K562 (cell line): Measurements from ENCODE around the gene STOX2. TPM values are rescaled to one million over a fixed set of nuclear protein-coding genes. Genes with fewer than 3 reads are reported as not detected.

Experiments used
- ATAC-seq: fragments of 200-7000 bp; cut with Tn5 transposase; 3 replicates; pipeline ENCODE4 v1.9.1; 2020; ENCODE audit warnings: moderate library complexity
- BruUV-seq: library from RNA; stranded (reverse); fragments of 400-500 nt; replicated peaks from 2 replicates; lab custom pipeline; 2021; lab: Mats Ljungman, UMichigan
- CTCF ChIA-PET: fragments of 300-600 bp; formaldehyde crosslinking; extraction: SDS; loops from one replicate; lab custom pipeline; 2021; ENCODE audit warnings: low intra/inter-chr PET ratio; lab: Yijun Ruan, JAX
- POLR2A ChIA-PET: fragments of 300-600, 350-650 bp; sonication (Branson Sonifier 250); formaldehyde crosslinking; extraction: SDS; loops from one replicate; lab custom pipeline; 2021; ENCODE audit warnings: antibody characterized with exemption, inconsistent platforms; lab: Yijun Ruan, JAX
- DNase-seq, 4 experiments: peaks; one replicate each; pipeline versions ENCODE4 v3.0.0 to v3.0.0-alpha.2; 2011 to 2018; ENCODE audit warnings: low spot score in 3 of 4, mixed read lengths in 3 of 4; ENCODE audit errors: extremely low read depth in 1 of 4
- FAIRE-seq: peaks from 2 replicates; lab custom pipeline; 2011; peaks lifted over from hg19 to GRCh38; lab: Jason Lieb, UNC
- H2AFZ ChIP-seq: 2 replicates; pipeline ENCODE4 v1.6.0; 2011; ENCODE audit warnings: low read depth, low read length, control low read depth, inconsistent platforms
- H3K27ac ChIP-seq: fragments of 200-600 bp; 3 replicates; pipeline ENCODE4 v1.8.0; 2011; ENCODE audit warnings: low read depth, mild to moderate bottlenecking, control low read depth, inconsistent platforms, low read length, moderate library complexity, mixed read lengths; ENCODE audit errors: extremely low read depth
- H3K27me3 ChIP-seq, 2 experiments: fragments of 300-600 bp in 1 of 2; 2 replicates in 1 of 2; 3 replicates in 1 of 2; pipeline versions ENCODE4 v1.6.0 to v1.8.0; 2011; ENCODE audit warnings: inconsistent platforms in 2 of 2, low read length in 2 of 2, mild to moderate bottlenecking in 1 of 2, mixed read lengths in 1 of 2, moderate library complexity in 1 of 2; ENCODE audit not compliant: control insufficient read depth in 2 of 2, insufficient read depth in 2 of 2
- H3K36me3 ChIP-seq: fragments of 300-600 bp; 3 replicates; pipeline ENCODE4 v1.8.0; 2011; ENCODE audit warnings: mild to moderate bottlenecking, low read length, inconsistent platforms; ENCODE audit not compliant: control insufficient read depth, insufficient read depth
- H3K4me1 ChIP-seq, 2 experiments: fragments of 200-600 bp in 1 of 2; replicated peaks in 1 of 2; 2 replicates in 1 of 2; 3 replicates in 1 of 2; pipeline versions ENCODE4 v1.5.1 to v1.8.0; 2011; ENCODE audit warnings: inconsistent platforms in 2 of 2, low read length in 2 of 2, mild to moderate bottlenecking in 1 of 2, mixed read lengths in 1 of 2, moderate library complexity in 1 of 2; ENCODE audit not compliant: control insufficient read depth in 2 of 2, insufficient read depth in 2 of 2
- H3K4me2 ChIP-seq: 2 replicates; pipeline ENCODE4 v1.6.1; 2011; ENCODE audit warnings: low read length, control low read depth, inconsistent platforms, mixed read lengths; ENCODE audit not compliant: insufficient read depth
- H3K4me3 ChIP-seq: fragments of 200-600 bp; sonication (generic), shearing (Covaris generic); 2 replicates; pipeline ENCODE4 v1.5.1; 2016; ENCODE audit warnings: control low read depth, inconsistent platforms
- H3K79me2 ChIP-seq: fragments of 200-600 bp; 3 replicates; pipeline ENCODE4 v1.8.0; 2011; ENCODE audit warnings: low read length, inconsistent platforms; ENCODE audit not compliant: control insufficient read depth, insufficient read depth
- H3K9ac ChIP-seq, 2 experiments: 2 replicates each; pipeline versions ENCODE4 v1.6.0 to v1.6.1; 2011; ENCODE audit warnings: low read depth in 2 of 2, low read length in 2 of 2, control low read depth in 1 of 2, inconsistent platforms in 1 of 2, mild to moderate bottlenecking in 1 of 2, mixed read lengths in 1 of 2; ENCODE audit not compliant: insufficient read depth in 1 of 2
- H3K9me1 ChIP-seq: one replicate; pipeline ENCODE4 v1.6.0; 2011; ENCODE audit warnings: inconsistent platforms, mild to moderate bottlenecking, low read length, moderate library complexity; ENCODE audit not compliant: control insufficient read depth, insufficient read depth
- H3K9me3 ChIP-seq: replicated peaks from 2 replicates; pipeline ENCODE4 v1.5.1; 2011; ENCODE audit warnings: low read depth, low read length, inconsistent platforms; ENCODE audit not compliant: control insufficient read depth, insufficient read depth
- H4K20me1 ChIP-seq: replicated peaks from 2 replicates; pipeline ENCODE4 v1.6.1; 2011; ENCODE audit warnings: low read length, inconsistent platforms, mixed read lengths; ENCODE audit not compliant: control insufficient read depth, insufficient read depth
- CHD1 ChIP-seq: fragments of 200-600 bp; sonication (generic); IDR thresholded peaks from one replicate; pipeline ENCODE4 v1.6.1; 2012; ENCODE audit warnings: mild to moderate bottlenecking, moderate library complexity, low read length, inconsistent platforms
- MBD2 ChIP-seq: sonication (generic); IDR thresholded peaks from 2 replicates; pipeline ENCODE4 v1.6.1; 2016; ENCODE audit warnings: low read depth, borderline replicate concordance
- NFRKB ChIP-seq: fragments of 450-650 bp; IDR thresholded peaks from 2 replicates; pipeline ENCODE4 v1.6.1; 2016; ENCODE audit warnings: low read depth
- PRPF4 ChIP-seq: fragments of 200-400 bp; formaldehyde crosslinking; IDR thresholded peaks from one replicate; pipeline ENCODE4 v1.6.1; 2017; ENCODE audit warnings: low read length, low read depth, mild to moderate bottlenecking; ENCODE audit not compliant: insufficient read depth, poor library complexity, severe bottlenecking
- PTRF ChIP-seq: fragments of 450-650 bp; IDR thresholded peaks from 2 replicates; pipeline ENCODE4 v1.6.1; 2016; ENCODE audit warnings: mild to moderate bottlenecking, missing genetic modification characterization, missing compliant biosample characterization
- RB1 ChIP-seq: fragments of 450-650 bp; IDR thresholded peaks from 2 replicates; pipeline ENCODE4 v1.6.1; 2017; ENCODE audit warnings: low read depth, mild to moderate bottlenecking
- ZNF217 ChIP-seq: sonication (generic); formaldehyde crosslinking; IDR thresholded peaks from 2 replicates; pipeline ENCODE4 v1.8.0; 2022; ENCODE audit warnings: mild to moderate bottlenecking, missing genetic modification reagents
- ZNF431 ChIP-seq: sonication (generic); formaldehyde crosslinking; IDR thresholded peaks from 2 replicates; pipeline ENCODE4 v1.8.0; 2022; ENCODE audit warnings: mild to moderate bottlenecking, missing genetic modification reagents
- WGBS: fragments of 100-300 bp; shearing (Covaris generic); methylation state at CpG from one replicate; pipeline ENCODE4 v1.1.6; 2016; ENCODE audit warnings: low coverage, mixed read lengths; ENCODE audit not compliant: insufficient coverage; ENCODE audit errors: missing lambda C conversion rate; 5-methylcytosine and 5-hydroxymethylcytosine counted together
- in situ Hi-C: fragments of 300-500 bp; cut with MboI; formaldehyde crosslinking; loops from 4 replicates; pipeline ENCODE4 v1.15.0; 2018; ENCODE audit warnings: inconsistent platforms, mixed read lengths
- intact Hi-C: fragments of 100-400 bp; cut with micrococcal nuclease; formaldehyde crosslinking; loops from 2 replicates; pipeline ENCODE4 v1.14.2; 2022
- polyA plus RNA-seq, 8 experiments: library from polyadenylated mRNA; depleted of rRNA in 4 of 8; stranded (reverse) in 5 of 8; unstranded in 3 of 8; fragments of >200 nt; fragmentation: Nextera tagmentation in 2 of 8; fragmentation: Illumina TruSeq in 1 of 8; extraction: Ambion mirVana in 2 of 8; extraction: Trizol in 1 of 8; gene quantifications; 2 replicates each; pipeline versions ENCODE4 v1.2.1 to v1.2.3, GENCODE V29; 2011 to 2014; ENCODE audit warnings: inconsistent platforms in 1 of 8, missing spikeins in 1 of 8
- total RNA-seq, 7 experiments: library from RNA; depleted of rRNA in 6 of 7; stranded (reverse); fragments of >200 nt in 6 of 7; fragmentation: Illumina TruSeq in 2 of 7; extraction: Trizol in 2 of 7; gene quantifications; 2 replicates each; pipeline versions ENCODE4 v1.2.1 to v1.2.3, GENCODE V29; 2011 to 2021; ENCODE audit warnings: low replicate concordance in 1 of 7
- TF ChIP-seq, protein P1 (sequence below): sonication (generic); formaldehyde crosslinking; IDR thresholded peaks from 2 replicates; pipeline ENCODE4 v1.8.0; 2023; ENCODE audit warnings: missing genetic modification reagents, mild to moderate bottlenecking, borderline replicate concordance

STOX2 gene
- total and polyA plus RNA-seq, 9 of the 15 experiments (the other 6 are each of a cell fraction or from before 2014, with no cell fraction given) = not detected

DNA sequence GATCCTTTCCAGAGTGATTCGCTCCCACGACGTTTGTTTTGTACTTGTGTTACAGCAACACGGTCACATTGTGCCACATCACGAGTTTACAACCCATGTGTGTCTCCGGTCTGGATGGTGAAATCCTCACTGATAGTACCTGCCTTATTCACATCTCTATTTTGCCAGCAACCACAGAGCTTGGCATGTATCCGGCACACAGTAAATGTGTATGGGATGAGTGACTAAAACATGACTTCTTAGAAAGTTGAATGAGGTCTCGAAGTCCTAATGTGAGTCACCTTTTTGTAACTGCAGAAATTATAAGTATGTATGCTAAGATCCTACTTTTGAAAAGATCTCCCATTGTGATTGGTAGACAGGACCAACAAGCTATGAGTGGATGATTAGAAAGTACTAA lies 7.5 kb downstream of the STOX2 start:
- intact Hi-C loops (no loop called here), in situ Hi-C loops (no loop called here)
- Histone ChIP-seq H3K9ac (no peak overlapping the region), H3K27ac (no peak overlapping the region), H3K36me3 (no peaks in the 10 kb centered on the region), H3K4me1 (no peaks in the 10 kb centered on the region), H3K4me3 (no peak overlapping the region), H2AFZ (no peak overlapping the region), H3K9me3 (no peaks in the 10 kb centered on the region), H3K9me1 (no peaks in the 10 kb centered on the region), H3K79me2 (no peaks in the 10 kb centered on the region), H3K27me3 (peaks cover 31 to 39% of the 10 kb centered on the region in 2 experiments), H4K20me1 (no peaks in the 10 kb centered on the region), H3K4me2 (no peak overlapping the region)
- 0% methylated on average over 8 of the region's 8 CpGs for WGBS
- BruUV-seq = no TSS peak
- ATAC-seq = no peak
- no peak for FAIRE-seq
- CTCF ChIA-PET = no interaction called here
- POLR2A ChIA-PET = no interaction called here
- TF ChIP-seq RB1 (no peak), ZNF217 (CRISPR knock-in tag) (no peak), PTRF (tag) (no peak), ZNF431 (CRISPR knock-in tag) (no peak), NFRKB (no peak), MBD2 (no peak), PRPF4 (no peak), CHD1 (no peak)
- TF ChIP-seq, protein P1, sequence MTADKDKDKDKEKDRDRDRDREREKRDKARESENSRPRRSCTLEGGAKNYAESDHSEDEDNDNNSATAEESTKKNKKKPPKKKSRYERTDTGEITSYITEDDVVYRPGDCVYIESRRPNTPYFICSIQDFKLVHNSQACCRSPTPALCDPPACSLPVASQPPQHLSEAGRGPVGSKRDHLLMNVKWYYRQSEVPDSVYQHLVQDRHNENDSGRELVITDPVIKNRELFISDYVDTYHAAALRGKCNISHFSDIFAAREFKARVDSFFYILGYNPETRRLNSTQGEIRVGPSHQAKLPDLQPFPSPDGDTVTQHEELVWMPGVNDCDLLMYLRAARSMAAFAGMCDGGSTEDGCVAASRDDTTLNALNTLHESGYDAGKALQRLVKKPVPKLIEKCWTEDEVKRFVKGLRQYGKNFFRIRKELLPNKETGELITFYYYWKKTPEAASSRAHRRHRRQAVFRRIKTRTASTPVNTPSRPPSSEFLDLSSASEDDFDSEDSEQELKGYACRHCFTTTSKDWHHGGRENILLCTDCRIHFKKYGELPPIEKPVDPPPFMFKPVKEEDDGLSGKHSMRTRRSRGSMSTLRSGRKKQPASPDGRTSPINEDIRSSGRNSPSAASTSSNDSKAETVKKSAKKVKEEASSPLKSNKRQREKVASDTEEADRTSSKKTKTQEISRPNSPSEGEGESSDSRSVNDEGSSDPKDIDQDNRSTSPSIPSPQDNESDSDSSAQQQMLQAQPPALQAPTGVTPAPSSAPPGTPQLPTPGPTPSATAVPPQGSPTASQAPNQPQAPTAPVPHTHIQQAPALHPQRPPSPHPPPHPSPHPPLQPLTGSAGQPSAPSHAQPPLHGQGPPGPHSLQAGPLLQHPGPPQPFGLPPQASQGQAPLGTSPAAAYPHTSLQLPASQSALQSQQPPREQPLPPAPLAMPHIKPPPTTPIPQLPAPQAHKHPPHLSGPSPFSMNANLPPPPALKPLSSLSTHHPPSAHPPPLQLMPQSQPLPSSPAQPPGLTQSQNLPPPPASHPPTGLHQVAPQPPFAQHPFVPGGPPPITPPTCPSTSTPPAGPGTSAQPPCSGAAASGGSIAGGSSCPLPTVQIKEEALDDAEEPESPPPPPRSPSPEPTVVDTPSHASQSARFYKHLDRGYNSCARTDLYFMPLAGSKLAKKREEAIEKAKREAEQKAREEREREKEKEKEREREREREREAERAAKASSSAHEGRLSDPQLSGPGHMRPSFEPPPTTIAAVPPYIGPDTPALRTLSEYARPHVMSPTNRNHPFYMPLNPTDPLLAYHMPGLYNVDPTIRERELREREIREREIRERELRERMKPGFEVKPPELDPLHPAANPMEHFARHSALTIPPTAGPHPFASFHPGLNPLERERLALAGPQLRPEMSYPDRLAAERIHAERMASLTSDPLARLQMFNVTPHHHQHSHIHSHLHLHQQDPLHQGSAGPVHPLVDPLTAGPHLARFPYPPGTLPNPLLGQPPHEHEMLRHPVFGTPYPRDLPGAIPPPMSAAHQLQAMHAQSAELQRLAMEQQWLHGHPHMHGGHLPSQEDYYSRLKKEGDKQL (CRISPR knock-in tag) = no peak
- DNase-seq = no peak
